SU-DHL-6 (cell line): Measurements from ENCODE around the gene KIF2A.

Source experiments
- H2AFZ ChIP-seq: fragments of 200-600 bp; sonication (generic); 2 replicates; pipeline ENCODE4 v1.6.1; 2014; ENCODE audit warnings: low read depth, mild to moderate bottlenecking, moderate library complexity, mixed read lengths, antibody characterized with exemption, low read length; ENCODE audit not compliant: severe bottlenecking
- H3F3A ChIP-seq: fragments of 200-600 bp; shearing (Covaris generic); 2 replicates; pipeline ENCODE4 v1.6.0; 2016; ENCODE audit warnings: antibody characterized with exemption, mild to moderate bottlenecking; ENCODE audit not compliant: insufficient read depth
- H3K27ac ChIP-seq: fragments of 200-600 bp; sonication (generic); 2 replicates; pipeline ENCODE4 v1.5.1; 2016; ENCODE audit warnings: low read depth, mild to moderate bottlenecking, low read length, moderate library complexity, mixed read lengths
- H3K27me3 ChIP-seq: fragments of 200-600 bp; sonication (generic), shearing (Covaris generic); 2 replicates; pipeline ENCODE4 v1.6.0; 2014; ENCODE audit warnings: mild to moderate bottlenecking, low read length
- H3K36me3 ChIP-seq: fragments of 200-600 bp; sonication (generic); 2 replicates; pipeline ENCODE4 v1.6.1; 2014; ENCODE audit warnings: mild to moderate bottlenecking, low read length, mixed read lengths
- H3K4me2 ChIP-seq: fragments of 300-600, 200-600 bp; shearing (Covaris generic), sonication (generic); 2 replicates; pipeline ENCODE4 v1.6.0; 2014; ENCODE audit warnings: low read length, low read depth, mild to moderate bottlenecking; ENCODE audit not compliant: poor library complexity, severe bottlenecking
- H3K4me3 ChIP-seq: fragments of 200-600 bp; sonication (generic); 2 replicates; pipeline ENCODE4 v1.5.1; 2014; ENCODE audit warnings: antibody characterized with exemption, low read length, mild to moderate bottlenecking, mixed read lengths; ENCODE audit not compliant: insufficient read depth, poor library complexity, severe bottlenecking
- H3K79me2 ChIP-seq: fragments of 200-600 bp; sonication (generic); 2 replicates; pipeline ENCODE4 v1.6.1; 2014; ENCODE audit warnings: mild to moderate bottlenecking, low read length, moderate library complexity; ENCODE audit not compliant: insufficient read depth
- H3K9ac ChIP-seq: fragments of 200-600 bp; sonication (generic); 2 replicates; pipeline ENCODE4 v1.7.0; 2014; ENCODE audit warnings: mild to moderate bottlenecking, low read length
- H3K9me2 ChIP-seq: fragments of 200-600 bp; sonication (generic); replicated peaks from 2 replicates; pipeline ENCODE4 v1.6.1; 2014; ENCODE audit warnings: low read length; ENCODE audit not compliant: insufficient read depth
- H3K9me3 ChIP-seq: fragments of 200-600 bp; sonication (generic); 2 replicates; pipeline ENCODE4 v1.6.1; 2014; ENCODE audit warnings: low read length, mixed read lengths; ENCODE audit not compliant: insufficient read depth
- H4K20me1 ChIP-seq: fragments of 200-600 bp; sonication (generic); 2 replicates; pipeline ENCODE4 v1.6.1; 2014; ENCODE audit warnings: low read depth, mild to moderate bottlenecking, antibody characterized with exemption, low read length, moderate library complexity, mixed read lengths
- EZH2phosphoT487 ChIP-seq: fragments of 200-600 bp; sonication (generic), shearing (Covaris generic); conservative IDR thresholded peaks from 2 replicates; pipeline ENCODE4 v1.6.1; 2018; ENCODE audit warnings: mild to moderate bottlenecking, antibody characterized with exemption, low read length, moderate library complexity, mixed read lengths
- TF ChIP-seq, protein P1 (sequence below): fragments of 200-600 bp; sonication (generic); IDR thresholded peaks from one replicate; pipeline ENCODE4 v1.5.1; 2017; ENCODE audit warnings: antibody characterized with exemption, mild to moderate bottlenecking, low read length, moderate library complexity; ENCODE audit not compliant: insufficient read depth, poor library complexity, severe bottlenecking

Gene KIF2A

DNA sequence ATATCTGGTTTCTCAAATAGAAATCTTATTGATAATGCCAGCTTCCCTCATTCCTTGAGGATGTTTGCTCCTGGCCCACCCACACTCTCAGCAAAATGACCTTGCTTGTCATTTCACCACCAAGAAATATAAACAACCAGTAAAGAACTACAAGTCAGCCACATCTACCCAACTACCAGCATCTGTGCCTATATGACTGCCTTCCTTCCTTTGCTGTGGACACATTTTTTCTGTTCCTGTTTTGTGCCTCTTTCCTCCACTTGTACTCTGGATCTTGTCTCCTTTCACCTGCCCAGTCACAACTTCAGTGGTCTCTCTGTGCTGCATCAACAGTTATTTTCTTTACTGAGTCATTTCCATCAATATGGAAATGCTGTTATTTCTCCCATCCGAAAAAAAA, 20.3 kb downstream of the KIF2A start:
- peaks cover 95% of the 10 kb centered on the region for H3K79me2 ChIP-seq
- no peaks in the 10 kb centered on the region for H3K9me2 ChIP-seq
- H3K27ac ChIP-seq: no peak overlapping the region
- H3K27me3 ChIP-seq: no peaks in the 10 kb centered on the region
- peaks cover 30% of the 10 kb centered on the region for H4K20me1 ChIP-seq
- TF ChIP-seq, protein P1, sequence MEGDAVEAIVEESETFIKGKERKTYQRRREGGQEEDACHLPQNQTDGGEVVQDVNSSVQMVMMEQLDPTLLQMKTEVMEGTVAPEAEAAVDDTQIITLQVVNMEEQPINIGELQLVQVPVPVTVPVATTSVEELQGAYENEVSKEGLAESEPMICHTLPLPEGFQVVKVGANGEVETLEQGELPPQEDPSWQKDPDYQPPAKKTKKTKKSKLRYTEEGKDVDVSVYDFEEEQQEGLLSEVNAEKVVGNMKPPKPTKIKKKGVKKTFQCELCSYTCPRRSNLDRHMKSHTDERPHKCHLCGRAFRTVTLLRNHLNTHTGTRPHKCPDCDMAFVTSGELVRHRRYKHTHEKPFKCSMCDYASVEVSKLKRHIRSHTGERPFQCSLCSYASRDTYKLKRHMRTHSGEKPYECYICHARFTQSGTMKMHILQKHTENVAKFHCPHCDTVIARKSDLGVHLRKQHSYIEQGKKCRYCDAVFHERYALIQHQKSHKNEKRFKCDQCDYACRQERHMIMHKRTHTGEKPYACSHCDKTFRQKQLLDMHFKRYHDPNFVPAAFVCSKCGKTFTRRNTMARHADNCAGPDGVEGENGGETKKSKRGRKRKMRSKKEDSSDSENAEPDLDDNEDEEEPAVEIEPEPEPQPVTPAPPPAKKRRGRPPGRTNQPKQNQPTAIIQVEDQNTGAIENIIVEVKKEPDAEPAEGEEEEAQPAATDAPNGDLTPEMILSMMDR: no peak
- TF ChIP-seq EZH2phosphoT487: no peak
- no peak overlapping the region for H2AFZ ChIP-seq
- no peaks in the 10 kb centered on the region for H3F3A ChIP-seq
- H3K9ac ChIP-seq: no peak overlapping the region
- H3K36me3 ChIP-seq: no peaks in the 10 kb centered on the region; the same call in 1 of the 2 replicates
- no peak overlapping the region for H3K4me2 ChIP-seq
- no peak overlapping the region for H3K4me3 ChIP-seq
- H3K9me3 ChIP-seq: no peaks in the 10 kb centered on the region

DNA sequence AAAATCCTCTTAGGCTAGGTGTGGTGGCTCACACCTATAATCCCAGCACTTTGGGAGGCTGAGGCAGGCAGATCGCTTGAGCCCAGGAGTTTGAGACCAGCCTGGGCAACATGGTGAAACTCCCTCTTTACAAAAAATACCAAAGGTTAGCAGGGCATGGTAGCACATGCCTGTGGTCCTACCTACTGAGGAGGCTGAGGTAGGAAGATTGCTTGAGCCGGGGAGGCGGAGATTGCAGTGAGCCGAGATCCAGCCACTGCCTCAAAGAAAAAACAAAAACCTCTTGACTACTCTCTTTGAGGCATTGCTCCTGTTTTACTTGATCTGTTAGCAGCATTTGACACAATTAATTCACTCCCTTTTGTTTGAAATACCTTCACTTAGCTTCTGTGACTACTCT, 20.7 kb downstream of the KIF2A start:
- Histone ChIP-seq H3F3A (no peaks in the 10 kb centered on the region), H2AFZ (no peak overlapping the region), H3K9ac (no peak overlapping the region), H3K4me3 (no peak overlapping the region), H3K27ac (no peak overlapping the region), H3K36me3 (no peaks in the 10 kb centered on the region; the same call in 1 of the 2 replicates), H4K20me1 (peaks cover 26% of the 10 kb centered on the region; the same call in 1 of the 2 replicates), H3K9me3 (no peaks in the 10 kb centered on the region), H3K9me2 (no peaks in the 10 kb centered on the region), H3K4me2 (no peak overlapping the region), H3K79me2 (peaks cover 95% of the 10 kb centered on the region), H3K27me3 (no peaks in the 10 kb centered on the region)
- TF ChIP-seq EZH2phosphoT487: no peak
- TF ChIP-seq, protein P1: no peak

DNA sequence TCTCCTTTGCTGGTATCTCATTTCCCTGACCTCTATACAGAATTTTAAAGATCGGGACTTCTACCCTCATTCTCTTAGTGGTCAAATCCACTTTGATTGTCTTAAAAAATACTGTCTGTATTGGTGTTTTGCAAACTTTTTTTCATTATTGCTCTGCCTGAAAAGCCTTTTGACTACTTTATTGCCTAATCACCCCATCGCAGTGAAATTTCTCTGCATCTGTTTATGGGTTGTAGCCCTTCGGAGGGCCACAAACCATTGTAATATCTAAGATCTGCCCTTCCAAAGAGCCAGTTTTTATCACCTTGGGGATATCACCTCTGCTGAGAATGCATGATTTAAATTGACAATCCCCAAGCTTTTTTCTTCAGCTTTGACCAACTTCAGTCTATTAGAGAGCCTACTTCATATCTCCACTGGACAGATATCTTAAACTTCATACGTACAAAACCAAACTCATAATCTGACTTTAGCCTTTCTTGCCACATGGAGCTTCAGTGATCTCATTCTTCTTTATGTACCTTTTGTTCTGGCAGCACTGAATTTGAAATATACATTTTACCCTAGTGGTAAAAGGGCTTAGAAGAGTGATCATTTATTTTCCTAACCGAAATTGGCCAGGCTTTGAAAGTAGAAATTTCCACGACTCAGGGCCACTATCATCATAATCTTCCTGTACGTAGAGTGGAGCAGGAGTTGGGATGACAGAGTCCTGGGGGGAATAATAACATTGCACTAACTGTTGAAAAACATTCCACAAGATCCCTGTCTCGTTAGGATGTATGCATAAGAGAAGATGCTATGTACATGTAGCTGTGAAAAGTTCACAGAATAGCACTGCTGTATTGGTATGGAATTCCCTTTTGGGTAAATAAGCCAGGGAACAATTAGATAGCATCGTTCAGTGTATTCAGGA, 21.4 kb downstream of the KIF2A start:
- Histone ChIP-seq H3K9ac (no peak overlapping the region), H3K4me3 (no peak overlapping the region), H3K27ac (no peak overlapping the region), H2AFZ (no peak overlapping the region), H4K20me1 (peaks cover 24% of the 10 kb centered on the region), H3K4me2 (no peak overlapping the region), H3K36me3 (no peaks in the 10 kb centered on the region; the same call in 1 of the 2 replicates), H3F3A (peaks cover 6% of the 10 kb centered on the region; the same call in 1 of the 2 replicates), H3K9me3 (no peaks in the 10 kb centered on the region), H3K79me2 (peaks cover 95% of the 10 kb centered on the region), H3K9me2 (no peaks in the 10 kb centered on the region), H3K27me3 (no peaks in the 10 kb centered on the region)
- TF ChIP-seq, protein P1: no peak
- no peak for TF ChIP-seq EZH2phosphoT487
